ENCODE results near the gene GMCL1. TPM values are rescaled to one million over a fixed set of nuclear protein-coding genes. Genes with fewer than 3 reads are reported as not detected.
A peak's percentile ranks its signal among the peaks of the same experiment; 100 is the strongest.

Gene GMCL1
- total RNA-seq, 1 experiment from 2014 or later: 17.4 TPM

GRCh38 chr2:69781321-69782248 lies 47.9 kb upstream of the GMCL1 start:
- BruUV-seq (replicated peaks): no TSS peak
- POLR2A ChIA-PET (ENCODE audit: unreplicated experiment): interaction anchor here (0.5 kb wide), 1 partner anchor 26 kb away, joined by 4 read pairs; no protein-coding TSS in a partner anchor
- Histone ChIP-seq H3K27ac (peak overlapping the region; percentile 66), H3K9me3 (ENCODE audit: insufficient read depth, low read depth) (no peaks in the 10 kb centered on the region), H3K36me3 (ENCODE audit: low read depth) (no peaks in the 10 kb centered on the region), H3K4me3 (no peak overlapping the region), H4K20me1 (ENCODE audit: insufficient read depth) (no peaks in the 10 kb centered on the region), H3F3A (ENCODE audit: insufficient read depth, low read depth) (peaks cover 50% of the 10 kb centered on the region), H3K4me1 (replicated peaks; ENCODE audit: insufficient read depth) (peaks cover 56% of the 10 kb centered on the region), H3K79me2 (ENCODE audit: low read depth) (no peaks in the 10 kb centered on the region; the same call in 1 of the 2 replicates), H3K4me2 (peak overlapping the region; percentile 64), H2AFZ (no peak overlapping the region), H3K9me2 (ENCODE audit: insufficient read depth) (no peaks in the 10 kb centered on the region), H3K27me3 (ENCODE audit: insufficient read depth, low read depth) (no peaks in the 10 kb centered on the region)
- intact Hi-C loops (cut with micrococcal nuclease; ENCODE audit: unreplicated experiment): no loop called here
- peak; percentile 33 to 78 for DNase-seq
- TF ChIP-seq CTCF (conservative IDR thresholded peaks at IDR 0.05) (no peak), EZH2 (IDR thresholded peaks at IDR 0.05; ENCODE audit: low read depth) (no peak)
- CTCF ChIA-PET: interaction anchor here (1.2 kb wide), 1 partner anchor 57 kb away, joined by 4 read pairs; no protein-coding TSS in a partner anchor

GRCh38 chr2:69784228-69784627 lies 45.2 kb upstream of the GMCL1 start:
- Histone ChIP-seq H3K27ac (no peak overlapping the region), H3F3A (ENCODE audit: insufficient read depth, low read depth) (peaks cover 37% of the 10 kb centered on the region), H2AFZ (no peak overlapping the region), H3K9me2 (ENCODE audit: insufficient read depth) (no peaks in the 10 kb centered on the region), H4K20me1 (ENCODE audit: insufficient read depth) (no peaks in the 10 kb centered on the region), H3K36me3 (ENCODE audit: low read depth) (no peaks in the 10 kb centered on the region), H3K4me2 (no peak overlapping the region), H3K27me3 (ENCODE audit: insufficient read depth, low read depth) (no peaks in the 10 kb centered on the region), H3K4me3 (no peak overlapping the region), H3K9me3 (ENCODE audit: insufficient read depth, low read depth) (no peaks in the 10 kb centered on the region), H3K4me1 (replicated peaks; ENCODE audit: insufficient read depth) (peaks cover 38% of the 10 kb centered on the region), H3K79me2 (ENCODE audit: low read depth) (no peaks in the 10 kb centered on the region; the same call in 1 of the 2 replicates)
- DNase-seq: no peak
- TF ChIP-seq CTCF (conservative IDR thresholded peaks at IDR 0.05) (no peak), EZH2 (IDR thresholded peaks at IDR 0.05; ENCODE audit: low read depth) (no peak)
- no TSS peak for BruUV-seq (replicated peaks)
- intact Hi-C loops (cut with micrococcal nuclease; ENCODE audit: unreplicated experiment): no loop called here
- ChIA-PET CTCF (no interaction called here), POLR2A (ENCODE audit: unreplicated experiment) (no interaction called here)

GRCh38 chr2:69785358-69785757 lies 44.1 kb upstream of the GMCL1 start:
- no peaks in the 10 kb centered on the region for H4K20me1 ChIP-seq (ENCODE audit: insufficient read depth)
- no peaks in the 10 kb centered on the region for H3K9me3 ChIP-seq (ENCODE audit: insufficient read depth, low read depth)
- no peak overlapping the region for H3K27ac ChIP-seq
- DNase-seq: no peak
- H3K4me1 ChIP-seq (replicated peaks; ENCODE audit: insufficient read depth): peaks cover 26% of the 10 kb centered on the region
- H3K27me3 ChIP-seq (ENCODE audit: insufficient read depth, low read depth): no peaks in the 10 kb centered on the region
- H3K4me3 ChIP-seq: no peak overlapping the region
- no peak for TF ChIP-seq EZH2 (IDR thresholded peaks at IDR 0.05; ENCODE audit: low read depth)
- TF ChIP-seq CTCF (conservative IDR thresholded peaks at IDR 0.05): no peak
- H3F3A ChIP-seq (ENCODE audit: insufficient read depth, low read depth): peaks cover 30% of the 10 kb centered on the region
- no peaks in the 10 kb centered on the region; the same call in 1 of the 2 replicates for H3K36me3 ChIP-seq (ENCODE audit: low read depth)
- H3K79me2 ChIP-seq (ENCODE audit: low read depth): no peaks in the 10 kb centered on the region
- BruUV-seq (replicated peaks): no TSS peak
- ChIA-PET POLR2A (ENCODE audit: unreplicated experiment) (no interaction called here), CTCF (no interaction called here)
- intact Hi-C loops (cut with micrococcal nuclease; ENCODE audit: unreplicated experiment): no loop called here
- H2AFZ ChIP-seq: no peak overlapping the region
- H3K9me2 ChIP-seq (ENCODE audit: insufficient read depth): no peaks in the 10 kb centered on the region
- no peak overlapping the region for H3K4me2 ChIP-seq

Measured in PC-9 (cell line).